Tibial artery (tissue), 4 donors: ENCODE measurements around the gene TMEM242.

Source experiments
- DNase-seq, 2 donors: peaks; one replicate each; pipeline ENCODE4 v3.0.0-alpha.2; 2019
- H3K27ac ChIP-seq, 2 donors: fragments of 200-600 bp; sonication (generic) in 1 of 2; 1 replicate in 1 of 2; 2 replicates in 1 of 2; pipeline ENCODE4 v1.5.1; 2018 to 2019; ENCODE audit warnings: mild to moderate bottlenecking in 1 of 2
- H3K27me3 ChIP-seq, 2 donors: fragments of 200-600 bp; sonication (generic) in 1 of 2; one replicate each; pipeline versions ENCODE4 v1.5.1 to v1.6.0; 2016 to 2019
- H3K36me3 ChIP-seq, 3 donors: fragments of 200-600 bp; sonication (generic) in 2 of 3; one replicate each; pipeline ENCODE4 v1.5.1; 2016 to 2019; ENCODE audit warnings: mild to moderate bottlenecking in 2 of 3
- H3K4me1 ChIP-seq, 4 donors: fragments of 200-600 bp; sonication (generic) in 2 of 4; 1 replicate in 3 of 4; 2 replicates in 1 of 4; pipeline ENCODE4 v1.5.1; 2016 to 2019
- H3K4me3 ChIP-seq, 2 donors: fragments of 200-600 bp; sonication (generic) in 1 of 2; 1 replicate in 1 of 2; 2 replicates in 1 of 2; pipeline ENCODE4 v1.5.1; 2018 to 2019; ENCODE audit warnings: mild to moderate bottlenecking in 2 of 2
- H3K9me3 ChIP-seq, 3 donors: fragments of 200-600 bp; sonication (generic) in 1 of 3; one replicate each; pipeline ENCODE4 v1.5.1; 2016 to 2019
- CTCF ChIP-seq, 2 experiments: fragments of 200-600 bp in 1 of 2; fragments of 450-650 bp in 1 of 2; IDR thresholded peaks; one replicate each; pipeline ENCODE4 v1.5.1; 2017 to 2019; ENCODE audit warnings: antibody characterized with exemption in 2 of 2, mild to moderate bottlenecking in 1 of 2, moderate library complexity in 1 of 2
- intact Hi-C: fragments of 100-400 bp; cut with DNase I; formaldehyde crosslinking; loops from one replicate; pipeline ENCODE4 v1.15.0; 2023; ENCODE audit warnings: low total_unique reads

The TMEM242 gene

GRCh38 chr6:157288575-157288974 lies 34.7 kb downstream of the TMEM242 start:
- H3K36me3 ChIP-seq: peaks cover 23 to 37% (median 28%) of the 10 kb centered on the region in 3 donors
- intact Hi-C loops: no loop called here
- no peaks in the 10 kb centered on the region for H3K9me3 ChIP-seq

GRCh38 chr6:157287923-157288322 lies 35.4 kb downstream of the TMEM242 start:
- peaks cover 23 to 37% (median 28%) of the 10 kb centered on the region in 3 donors for H3K36me3 ChIP-seq
- no peak overlapping the region for H3K4me3 ChIP-seq
- intact Hi-C loops: no loop called here
- TF ChIP-seq CTCF (IDR thresholded peaks at IDR 0.05): no peak
- no peaks in the 10 kb centered on the region for H3K9me3 ChIP-seq
- DNase-seq: no peak
- H3K27me3 ChIP-seq: no peaks in the 10 kb centered on the region
- no peaks in the 10 kb centered on the region for H3K4me1 ChIP-seq
- H3K27ac ChIP-seq: no peak overlapping the region

More at GRCh38 chr6:157288575-157288974, 34.7 kb downstream of the TMEM242 start:
- TF ChIP-seq CTCF (IDR thresholded peaks at IDR 0.05): no peak
- Histone ChIP-seq H3K27ac (no peak overlapping the region), H3K27me3 (no peaks in the 10 kb centered on the region), H3K4me3 (no peak overlapping the region), H3K4me1 (no peaks in the 10 kb centered on the region)
- DNase-seq: no peak

- intact Hi-C loops: no loop called here
- Histone ChIP-seq H3K27me3 (no peaks in the 10 kb centered on the region), H3K9me3 (no peaks in the 10 kb centered on the region), H3K4me3 (no peak overlapping the region), H3K4me1 (no peaks in the 10 kb centered on the region), H3K36me3 (peaks cover 23 to 32% (median 24%) of the 10 kb centered on the region in 3 donors), H3K27ac (no peak overlapping the region)
- no peak for TF ChIP-seq CTCF (IDR thresholded peaks at IDR 0.05)
- DNase-seq: no peak
Observed at GRCh38 chr6:157287247-157287850, 36.0 kb downstream of the TMEM242 start.

- Histone ChIP-seq H3K27ac (no peak overlapping the region), H3K4me1 (no peaks in the 10 kb centered on the region), H3K36me3 (peaks cover 8 to 15% (median 8%) of the 10 kb centered on the region in 3 donors), H3K9me3 (no peaks in the 10 kb centered on the region), H3K27me3 (no peaks in the 10 kb centered on the region), H3K4me3 (no peak overlapping the region)
- DNase-seq: no peak
- no peak for TF ChIP-seq CTCF (IDR thresholded peaks at IDR 0.05)
- intact Hi-C loops: no loop called here
Observed at GRCh38 chr6:157285422-157285779, 37.9 kb downstream of the TMEM242 start.

GRCh38 chr6:157284738-157285421 lies 38.4 kb downstream of the TMEM242 start:
- no peak for DNase-seq
- intact Hi-C loops: no loop called here
- no peak for TF ChIP-seq CTCF (IDR thresholded peaks at IDR 0.05)
- Histone ChIP-seq H3K36me3 (peaks cover 2 to 10% (median 8%) of the 10 kb centered on the region in 3 donors), H3K4me1 (no peaks in the 10 kb centered on the region), H3K9me3 (no peaks in the 10 kb centered on the region), H3K4me3 (no peak overlapping the region), H3K27ac (no peak overlapping the region), H3K27me3 (no peaks in the 10 kb centered on the region)
